RWPE2 (cell line): ENCODE measurements around the gene MT3.

Source experiments
- ATAC-seq: fragments of 200-7000 bp; cut with Tn5 transposase; 3 replicates; pipeline ENCODE4 v1.9.1; 2021; ENCODE audit warnings: low read depth
- DNase-seq: peaks from one replicate; pipeline ENCODE4 v3.0.0-alpha.2; 2020; ENCODE audit warnings: low spot score
- H3K27ac ChIP-seq: fragments of 450-650 bp; 2 replicates; pipeline ENCODE4 v1.5.1; 2017; ENCODE audit warnings: mild to moderate bottlenecking; ENCODE audit not compliant: poor library complexity, severe bottlenecking
- H3K27me3 ChIP-seq: fragments of 250-450 bp; sonication (Bioruptor Pico); 2 replicates; pipeline ENCODE4 v1.5.1; 2021; ENCODE audit warnings: mild to moderate bottlenecking, moderate library complexity; ENCODE audit not compliant: insufficient read depth, poor library complexity, severe bottlenecking
- H3K36me3 ChIP-seq: fragments of 250-450 bp; sonication (Bioruptor Pico); 2 replicates; pipeline ENCODE4 v1.5.1; 2020; ENCODE audit warnings: low read depth, mild to moderate bottlenecking, moderate library complexity
- H3K4me1 ChIP-seq: fragments of 250-450 bp; sonication (Bioruptor Pico); 2 replicates; pipeline ENCODE4 v1.5.1; 2021; ENCODE audit warnings: mild to moderate bottlenecking, moderate library complexity; ENCODE audit not compliant: insufficient read depth, poor library complexity, severe bottlenecking
- H3K4me3 ChIP-seq: fragments of 250-450 bp; sonication (Bioruptor Pico); 2 replicates; pipeline ENCODE4 v1.5.1; 2021; ENCODE audit warnings: mild to moderate bottlenecking, moderate library complexity; ENCODE audit not compliant: severe bottlenecking
- H3K9me3 ChIP-seq: fragments of 250-450 bp; sonication (Bioruptor Pico); 2 replicates; pipeline ENCODE4 v1.5.1; 2021; ENCODE audit warnings: mild to moderate bottlenecking, moderate library complexity; ENCODE audit not compliant: severe bottlenecking
- TF ChIP-seq, protein P1 (sequence below): fragments of 450-650 bp; IDR thresholded peaks from one replicate; pipeline ENCODE4 v1.5.1; 2017; ENCODE audit warnings: mild to moderate bottlenecking, moderate library complexity; ENCODE audit not compliant: poor library complexity, severe bottlenecking

MT3 gene

GRCh38 chr16:56606476-56607108, 17.3 kb downstream of the MT3 start:
- H3K9me3 ChIP-seq = no peaks in the 10 kb centered on the region
- H3K27ac ChIP-seq = peak overlapping the region; percentile 100
- TF ChIP-seq, protein P1, sequence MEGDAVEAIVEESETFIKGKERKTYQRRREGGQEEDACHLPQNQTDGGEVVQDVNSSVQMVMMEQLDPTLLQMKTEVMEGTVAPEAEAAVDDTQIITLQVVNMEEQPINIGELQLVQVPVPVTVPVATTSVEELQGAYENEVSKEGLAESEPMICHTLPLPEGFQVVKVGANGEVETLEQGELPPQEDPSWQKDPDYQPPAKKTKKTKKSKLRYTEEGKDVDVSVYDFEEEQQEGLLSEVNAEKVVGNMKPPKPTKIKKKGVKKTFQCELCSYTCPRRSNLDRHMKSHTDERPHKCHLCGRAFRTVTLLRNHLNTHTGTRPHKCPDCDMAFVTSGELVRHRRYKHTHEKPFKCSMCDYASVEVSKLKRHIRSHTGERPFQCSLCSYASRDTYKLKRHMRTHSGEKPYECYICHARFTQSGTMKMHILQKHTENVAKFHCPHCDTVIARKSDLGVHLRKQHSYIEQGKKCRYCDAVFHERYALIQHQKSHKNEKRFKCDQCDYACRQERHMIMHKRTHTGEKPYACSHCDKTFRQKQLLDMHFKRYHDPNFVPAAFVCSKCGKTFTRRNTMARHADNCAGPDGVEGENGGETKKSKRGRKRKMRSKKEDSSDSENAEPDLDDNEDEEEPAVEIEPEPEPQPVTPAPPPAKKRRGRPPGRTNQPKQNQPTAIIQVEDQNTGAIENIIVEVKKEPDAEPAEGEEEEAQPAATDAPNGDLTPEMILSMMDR = no peak
- DNase-seq = no peak
- H3K27me3 ChIP-seq = no peaks in the 10 kb centered on the region
- ATAC-seq = peak; percentile 5
- peaks cover 41% of the 10 kb centered on the region for H3K4me1 ChIP-seq
- H3K36me3 ChIP-seq = peaks cover 17% of the 10 kb centered on the region
- H3K4me3 ChIP-seq = peak overlapping the region; percentile 2

GRCh38 chr16:56607109-56607618, 17.8 kb downstream of the MT3 start:
- peak; percentile 66 for ATAC-seq
- TF ChIP-seq, protein P1 = no peak

GRCh38 chr16:56607675-56608042, 18.3 kb downstream of the MT3 start:
- H3K4me1 ChIP-seq = peaks cover 48% of the 10 kb centered on the region
- H3K27ac ChIP-seq = peak overlapping the region; percentile 100
- peaks cover 17% of the 10 kb centered on the region for H3K36me3 ChIP-seq
- no peaks in the 10 kb centered on the region for H3K27me3 ChIP-seq
- H3K9me3 ChIP-seq = no peaks in the 10 kb centered on the region
- DNase-seq (no peak), ATAC-seq (no peak)
- TF ChIP-seq, protein P1 = no peak
- H3K4me3 ChIP-seq = peak overlapping the region; percentile 54

More at GRCh38 chr16:56607109-56607618, 17.8 kb downstream of the MT3 start:
- Histone ChIP-seq H3K4me1 (peaks cover 43% of the 10 kb centered on the region), H3K9me3 (no peaks in the 10 kb centered on the region), H3K36me3 (peaks cover 17% of the 10 kb centered on the region), H3K27me3 (no peaks in the 10 kb centered on the region), H3K4me3 (peak overlapping the region; percentile 2), H3K27ac (peak overlapping the region; percentile 100)
- peak; percentile 99 for DNase-seq

GRCh38 chr16:56608043-56608875, 18.9 kb downstream of the MT3 start, which contains the start of gene MT2A:
MT2A (plus strand) TSS chr16:56608584; CDS start chr16:56608656, 72 bp downstream.
- H3K4me3 ChIP-seq = peak within 1 kb of the TSS; percentile 54
- H3K4me1 ChIP-seq = peaks cover 54% of the 10 kb centered on the region
- H3K27ac ChIP-seq = peak within 1 kb of the TSS; percentile 100
- TF ChIP-seq, protein P1 = no peak
- peaks cover 17% of the 10 kb centered on the region for H3K36me3 ChIP-seq
- ATAC-seq (peak; percentile 40), DNase-seq (peak; percentile 96)
- no peaks in the 10 kb centered on the region for H3K27me3 ChIP-seq
- no peaks in the 10 kb centered on the region for H3K9me3 ChIP-seq
